A673 (cell line): ENCODE results near the gene BICD1. TPM values are rescaled to one million over a fixed set of nuclear protein-coding genes. Genes with fewer than 3 reads are reported as not detected.
A peak's percentile ranks its signal among the peaks of the same experiment; 100 is the strongest.

ENCODE experiments used
- BruUV-seq: library from RNA; stranded (reverse); fragments of 400-500 nt; replicated peaks from 2 replicates; lab custom pipeline; 2021; lab: Mats Ljungman, UMichigan
- CTCF ChIA-PET: fragments of 300-600 bp; sonication (Branson Sonifier 250); formaldehyde crosslinking; loops from one replicate; lab custom pipeline; 2022; ENCODE audit warnings: antibody characterized with exemption; lab: Charles Lee
- POLR2A ChIA-PET: fragments of 300-600 bp; sonication (Branson Sonifier 250); formaldehyde crosslinking; loops from one replicate; lab custom pipeline; 2022; ENCODE audit warnings: antibody characterized with exemption; ENCODE audit not compliant: low non-redundant PET; lab: Charles Lee
- DNase-seq: peaks from one replicate; pipeline ENCODE4 v3.0.0-alpha.2; 2015; ENCODE audit warnings: low spot score
- H3K27ac ChIP-seq: fragments of 200-600 bp; sonication (generic); 2 replicates; pipeline ENCODE4 v1.5.1; 2016; ENCODE audit warnings: mixed run types, low read depth, mild to moderate bottlenecking, mixed read lengths, antibody characterized with exemption, low read length; ENCODE audit not compliant: poor library complexity, severe bottlenecking
- H3K27me3 ChIP-seq: fragments of 200-600 bp; sonication (generic); replicated peaks from 2 replicates; pipeline ENCODE4 v1.6.1; 2017; ENCODE audit warnings: mixed run types, low read depth, mild to moderate bottlenecking, mixed read lengths, antibody characterized with exemption, low read length; ENCODE audit not compliant: insufficient read depth, poor library complexity
- H3K36me3 ChIP-seq: fragments of 200-600 bp; sonication (generic); 2 replicates; pipeline ENCODE4 v1.6.1; 2016; ENCODE audit warnings: mixed run types, mild to moderate bottlenecking, mixed read lengths, antibody characterized with exemption, low read length; ENCODE audit not compliant: insufficient read depth, poor library complexity, severe bottlenecking
- H3K4me1 ChIP-seq: fragments of 200-600 bp; sonication (generic); 2 replicates; pipeline ENCODE4 v1.6.1; 2017; ENCODE audit warnings: mixed run types, mild to moderate bottlenecking, mixed read lengths, antibody characterized with exemption, low read length; ENCODE audit not compliant: insufficient read depth, poor library complexity, severe bottlenecking
- H3K4me3 ChIP-seq: fragments of 200-600 bp; sonication (generic); 2 replicates; pipeline ENCODE4 v1.5.1; 2016; ENCODE audit warnings: low read depth, mixed run types, mild to moderate bottlenecking, mixed read lengths, low read length; ENCODE audit not compliant: poor library complexity, severe bottlenecking
- H3K9me3 ChIP-seq: fragments of 200-600 bp; sonication (generic); 2 replicates; pipeline ENCODE4 v1.6.1; 2016; ENCODE audit warnings: mixed run types, low read depth, mild to moderate bottlenecking, mixed read lengths, antibody characterized with exemption, low read length; ENCODE audit not compliant: poor library complexity, severe bottlenecking
- EZH2 ChIP-seq: fragments of 200-600 bp; sonication (generic); IDR thresholded peaks from 2 replicates; pipeline ENCODE4 v1.6.1; 2017; ENCODE audit warnings: borderline replicate concordance, low read depth, mild to moderate bottlenecking, mixed read lengths, antibody characterized with exemption, low read length; ENCODE audit not compliant: poor library complexity, severe bottlenecking
- intact Hi-C: fragments of 100-400 bp; cut with micrococcal nuclease; formaldehyde crosslinking; loops from one replicate; pipeline ENCODE4 v1.10.0; 2022; ENCODE audit not compliant: unreplicated experiment
- total RNA-seq: library from RNA; stranded (reverse); gene quantifications from 2 replicates; pipeline ENCODE4 v1.2.3, GENCODE V29; 2021
- TF ChIP-seq, protein P1 (sequence below): fragments of 300-800, 200-600 bp; sonication (generic); conservative IDR thresholded peaks from 2 replicates; pipeline ENCODE4 v1.5.1; 2017; ENCODE audit warnings: low read depth, mild to moderate bottlenecking, antibody characterized with exemption, low read length, moderate library complexity, mixed read lengths

The BICD1 gene
- total RNA-seq, 1 experiment from 2014 or later, result 50.2 TPM

- Histone ChIP-seq H3K4me1 (peaks cover 18% of the 10 kb centered on the region), H3K36me3 (no peaks in the 10 kb centered on the region), H3K9me3 (no peaks in the 10 kb centered on the region), H3K4me3 (no peak overlapping the region), H3K27ac (peak overlapping the region; percentile 7), H3K27me3 (no peaks in the 10 kb centered on the region)
- DNase-seq, result peak; percentile 56
- intact Hi-C loops, result no loop called here
- BruUV-seq, result no TSS peak
- POLR2A ChIA-PET, result no interaction called here
- TF ChIP-seq, protein P1, sequence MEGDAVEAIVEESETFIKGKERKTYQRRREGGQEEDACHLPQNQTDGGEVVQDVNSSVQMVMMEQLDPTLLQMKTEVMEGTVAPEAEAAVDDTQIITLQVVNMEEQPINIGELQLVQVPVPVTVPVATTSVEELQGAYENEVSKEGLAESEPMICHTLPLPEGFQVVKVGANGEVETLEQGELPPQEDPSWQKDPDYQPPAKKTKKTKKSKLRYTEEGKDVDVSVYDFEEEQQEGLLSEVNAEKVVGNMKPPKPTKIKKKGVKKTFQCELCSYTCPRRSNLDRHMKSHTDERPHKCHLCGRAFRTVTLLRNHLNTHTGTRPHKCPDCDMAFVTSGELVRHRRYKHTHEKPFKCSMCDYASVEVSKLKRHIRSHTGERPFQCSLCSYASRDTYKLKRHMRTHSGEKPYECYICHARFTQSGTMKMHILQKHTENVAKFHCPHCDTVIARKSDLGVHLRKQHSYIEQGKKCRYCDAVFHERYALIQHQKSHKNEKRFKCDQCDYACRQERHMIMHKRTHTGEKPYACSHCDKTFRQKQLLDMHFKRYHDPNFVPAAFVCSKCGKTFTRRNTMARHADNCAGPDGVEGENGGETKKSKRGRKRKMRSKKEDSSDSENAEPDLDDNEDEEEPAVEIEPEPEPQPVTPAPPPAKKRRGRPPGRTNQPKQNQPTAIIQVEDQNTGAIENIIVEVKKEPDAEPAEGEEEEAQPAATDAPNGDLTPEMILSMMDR, result no peak
- no peak for TF ChIP-seq EZH2
- CTCF ChIA-PET, result interaction anchor here (0.7 kb wide), 1 partner anchor 14 kb away, joined by 3 read pairs; no protein-coding TSS in a partner anchor
Measured at GRCh38 chr12:32120419-32120818, 13.8 kb downstream of the BICD1 start.

GRCh38 chr12:32124637-32125036, 18.0 kb downstream of the BICD1 start:
- H3K4me1 ChIP-seq, result peaks cover 5% of the 10 kb centered on the region
- ChIA-PET CTCF (no interaction called here), POLR2A (no interaction called here)
- H3K9me3 ChIP-seq, result no peaks in the 10 kb centered on the region
- BruUV-seq, result no TSS peak
- DNase-seq, result no peak
- H3K27ac ChIP-seq, result no peak overlapping the region
- no peak for TF ChIP-seq EZH2
- TF ChIP-seq, protein P1, result no peak
- no peaks in the 10 kb centered on the region for H3K36me3 ChIP-seq
- H3K4me3 ChIP-seq, result no peak overlapping the region
- intact Hi-C loops, result no loop called here
- H3K27me3 ChIP-seq, result no peaks in the 10 kb centered on the region

GRCh38 chr12:32125455-32126084, 18.9 kb downstream of the BICD1 start:
- POLR2A ChIA-PET, result no interaction called here
- no peak overlapping the region for H3K27ac ChIP-seq
- no TSS peak for BruUV-seq
- intact Hi-C loops, result no loop called here
- CTCF ChIA-PET, result no interaction called here
- H3K36me3 ChIP-seq, result no peaks in the 10 kb centered on the region
- DNase-seq, result no peak
- no peak overlapping the region for H3K4me3 ChIP-seq
- no peaks in the 10 kb centered on the region for H3K9me3 ChIP-seq
- no peaks in the 10 kb centered on the region for H3K27me3 ChIP-seq
- peaks cover 3% of the 10 kb centered on the region for H3K4me1 ChIP-seq
- TF ChIP-seq, protein P1, result no peak
- TF ChIP-seq EZH2, result no peak
